ENCODE measurements around the gene PARD3B.

PARD3B gene

DNA sequence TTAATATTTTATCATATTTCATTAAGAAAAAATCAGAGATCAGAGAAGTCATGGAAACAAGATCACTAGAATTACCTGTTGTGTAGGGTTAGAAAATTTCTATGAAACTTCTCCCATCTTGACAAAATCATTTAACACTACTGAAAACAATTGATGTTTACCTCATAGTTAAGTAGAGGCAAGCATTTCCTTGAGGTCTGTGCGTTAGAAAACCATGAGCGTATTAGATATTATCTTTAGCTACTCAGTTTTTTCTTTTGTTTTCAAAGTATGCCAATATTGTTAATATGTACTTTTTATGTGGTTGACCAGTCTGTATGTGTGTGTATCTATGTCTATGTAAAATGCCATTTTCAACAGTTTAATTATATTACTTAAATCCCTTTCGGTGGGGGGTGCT, 335.7 kb downstream of the PARD3B start:
- no peak for DNase-seq (ENCODE audit: low spot score)
- FAIRE-seq = no peak

DNA sequence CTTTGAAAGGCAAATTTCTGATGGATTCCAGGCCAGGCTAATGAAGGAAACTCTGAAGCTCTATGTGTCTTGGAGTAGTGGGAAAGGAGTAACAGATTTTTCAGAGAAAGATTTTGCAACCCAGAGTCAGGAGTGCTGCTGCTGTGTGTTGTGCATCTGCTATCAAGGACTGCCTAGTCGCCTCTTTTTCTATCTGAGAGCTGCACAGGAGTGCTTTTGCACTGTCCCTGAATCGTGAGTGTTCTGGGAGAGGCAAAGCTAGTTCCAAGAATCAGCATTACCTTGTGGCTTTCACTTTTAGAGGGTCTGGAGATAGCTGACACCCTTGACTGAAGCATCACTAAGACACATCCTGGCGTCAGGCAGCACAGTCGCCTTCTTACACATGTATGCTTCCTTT, 336.4 kb downstream of the PARD3B start:
- DNase-seq (ENCODE audit: low spot score) = no peak
- FAIRE-seq = no peak

DNA sequence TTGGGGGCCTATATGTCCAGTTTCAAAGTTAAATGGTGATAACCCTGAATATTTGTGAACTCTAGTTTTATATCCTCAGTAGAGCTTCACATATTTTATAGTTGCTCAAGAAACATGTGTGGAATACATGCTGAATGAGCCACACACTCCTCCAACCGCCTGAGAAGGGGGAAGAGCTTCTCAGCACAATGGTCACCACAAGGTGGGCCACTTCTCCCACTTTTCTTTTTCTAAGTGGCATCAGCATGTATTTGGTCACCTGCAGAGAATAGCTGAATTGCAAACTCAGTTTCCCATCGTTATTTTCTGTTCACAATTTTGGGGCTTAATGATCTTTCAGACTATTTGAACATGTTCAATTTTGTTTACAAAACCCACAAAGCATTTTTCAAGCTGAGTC, 340.5 kb downstream of the PARD3B start:
- DNase-seq (ENCODE audit: low spot score) (no peak), FAIRE-seq (no peak)

DNA sequence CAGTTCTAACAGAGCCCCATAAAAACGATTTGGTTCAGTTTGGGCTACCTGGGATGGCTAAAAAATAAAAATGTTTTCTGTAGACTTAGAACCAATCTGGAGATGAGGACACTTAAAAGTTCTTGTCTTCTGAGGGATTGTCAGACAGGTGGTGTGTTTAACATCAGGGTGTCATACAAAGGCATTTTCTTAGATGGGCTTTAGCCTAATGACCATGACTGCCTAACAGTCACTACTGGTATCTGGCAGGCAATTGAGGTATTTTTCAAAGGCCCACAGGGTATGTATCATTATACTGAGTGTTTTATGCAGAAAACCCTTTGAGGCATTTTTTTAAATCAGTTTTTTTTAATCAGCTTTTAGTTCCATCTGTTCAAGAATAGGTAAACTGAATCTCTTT, 341.4 kb downstream of the PARD3B start:
- FAIRE-seq (no peak), DNase-seq (ENCODE audit: low spot score) (no peak)

DNA sequence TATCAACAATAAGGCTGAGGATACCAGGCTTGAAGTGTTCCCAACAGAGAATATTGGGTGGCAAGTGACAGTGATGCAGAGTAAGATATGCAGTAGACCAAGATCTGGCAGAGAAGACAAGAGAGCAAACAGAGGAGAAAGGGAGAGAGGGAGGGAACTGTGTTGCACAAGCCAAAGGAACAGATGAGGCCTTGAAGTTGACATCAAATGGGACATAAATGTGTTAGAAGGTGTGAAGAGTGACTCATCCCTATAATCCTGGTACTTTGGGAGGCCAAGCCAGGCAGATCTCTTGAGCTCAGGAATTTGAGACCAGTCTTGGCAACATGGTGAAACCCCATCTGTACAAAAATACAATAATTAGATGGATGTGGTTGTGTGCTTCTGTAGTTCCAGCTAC, 342.9 kb downstream of the PARD3B start:
- no peak for DNase-seq (ENCODE audit: low spot score)
- FAIRE-seq = no peak

DNA sequence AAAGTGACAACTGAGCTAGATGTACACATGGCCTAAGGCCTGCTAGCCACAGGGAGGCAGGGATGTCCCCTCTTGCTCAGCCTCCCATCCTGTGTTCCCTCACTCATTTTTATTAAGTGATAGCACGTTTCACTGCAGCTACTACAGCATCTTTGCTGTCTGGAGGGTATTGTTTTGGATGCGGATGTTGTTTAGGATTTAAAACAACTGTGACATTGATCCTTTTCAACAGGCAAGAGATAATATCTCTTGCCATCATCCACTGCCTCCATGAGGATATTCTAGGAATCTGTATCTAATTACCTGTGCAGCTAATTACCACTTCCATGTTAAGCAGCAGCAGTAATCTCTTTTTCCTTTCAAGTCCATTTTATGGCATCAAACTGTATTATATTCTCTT, 345.4 kb downstream of the PARD3B start:
- no peak for FAIRE-seq
- no peak for DNase-seq (ENCODE audit: low spot score)

DNA sequence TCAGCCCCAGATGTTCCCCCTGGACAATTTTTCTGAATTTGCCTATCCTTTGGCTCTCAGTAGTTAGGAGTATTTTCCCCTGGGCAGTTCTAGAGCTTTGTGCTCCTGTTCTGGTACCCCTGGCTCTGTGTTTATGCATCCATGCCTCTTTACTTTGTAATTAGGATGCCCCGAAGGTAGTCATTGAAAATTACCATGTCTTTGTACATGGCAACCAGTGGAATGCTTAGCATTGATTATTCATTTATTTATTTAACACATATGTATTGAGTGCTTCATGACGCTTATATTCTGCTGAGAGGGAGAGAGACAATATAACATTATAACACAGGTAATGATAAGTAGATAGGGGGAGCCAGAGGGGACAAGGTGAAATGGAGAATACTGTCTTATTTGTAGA, 346.5 kb downstream of the PARD3B start:
- DNase-seq (ENCODE audit: low spot score) (no peak), FAIRE-seq (no peak)

DNA sequence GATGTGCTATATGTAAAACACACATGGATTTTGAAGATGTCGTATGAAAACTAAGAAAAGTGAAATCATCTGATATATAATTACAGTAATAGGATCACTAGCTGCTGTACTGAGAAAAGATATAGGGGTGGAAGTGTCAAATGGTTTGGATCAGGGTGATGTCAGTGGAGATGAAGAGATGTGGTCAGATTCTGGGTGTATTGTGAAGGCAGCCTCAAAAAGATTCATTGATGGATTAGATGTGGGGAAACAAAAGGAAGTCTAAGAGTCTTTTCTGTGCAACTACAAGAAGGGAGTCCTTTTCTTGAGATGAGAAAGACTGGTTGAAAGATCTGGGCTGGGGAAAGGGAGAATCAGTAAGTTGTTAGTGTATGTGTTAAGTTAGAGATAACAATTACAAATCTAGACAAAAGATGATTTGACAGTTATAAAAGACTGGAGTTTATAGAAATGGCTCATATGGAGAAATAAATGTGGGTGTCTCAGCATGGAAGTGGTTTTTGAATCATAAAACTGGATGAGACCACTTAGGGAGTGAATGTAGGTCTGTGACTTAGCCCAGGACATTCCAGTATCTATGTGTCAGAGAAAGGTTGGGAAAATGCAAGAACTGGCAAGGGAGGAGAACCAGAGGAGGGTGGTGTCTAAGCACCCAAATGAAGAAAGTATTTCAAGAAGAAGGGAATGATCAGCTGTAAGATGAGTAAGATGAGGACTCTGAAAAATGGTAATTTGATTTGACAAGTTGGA, 347.4 kb downstream of the PARD3B start:
- peak; percentile 38 for FAIRE-seq
- DNase-seq (ENCODE audit: low spot score) = peak; percentile 23

DNA sequence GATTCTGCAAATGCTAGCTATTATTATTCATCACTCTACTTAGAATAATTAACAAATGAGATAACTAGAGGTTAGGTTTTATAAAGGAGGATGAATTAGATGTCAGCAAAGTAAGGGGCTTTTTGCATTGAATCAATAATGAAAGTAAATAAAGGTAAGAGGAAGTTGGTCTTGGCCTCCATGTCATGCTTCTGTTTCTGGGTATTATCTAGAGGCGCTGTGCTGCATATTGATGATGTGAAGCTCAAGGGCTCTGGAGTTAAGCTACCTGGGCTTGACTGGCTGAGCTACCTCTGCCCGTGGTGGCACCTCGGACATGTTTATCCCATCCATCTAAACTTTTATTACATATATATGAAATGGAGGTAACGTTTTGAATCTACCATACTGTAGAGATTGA, 350.9 kb downstream of the PARD3B start:
- FAIRE-seq = no peak
- no peak for DNase-seq (ENCODE audit: low spot score)

DNA sequence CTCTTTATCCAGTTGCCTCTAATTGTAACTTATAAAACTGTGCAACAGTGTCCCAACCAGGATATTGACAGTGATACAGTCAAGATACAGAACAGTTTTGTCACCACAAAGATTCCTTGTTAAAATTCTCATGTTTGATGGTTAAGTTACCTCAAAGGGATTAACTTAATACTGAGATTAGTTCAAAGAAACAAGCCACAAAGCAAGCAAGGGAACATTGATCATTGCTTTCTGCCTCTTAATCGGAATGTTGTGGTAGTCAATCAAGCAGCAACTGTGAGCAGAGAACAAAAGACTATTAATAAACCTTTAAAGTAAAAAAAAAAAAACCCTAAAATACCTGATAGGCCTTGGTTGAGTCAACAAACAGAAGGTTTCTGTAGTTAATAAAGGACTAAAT, 352.3 kb downstream of the PARD3B start:
- no peak for FAIRE-seq
- DNase-seq (ENCODE audit: low spot score) = no peak

DNA sequence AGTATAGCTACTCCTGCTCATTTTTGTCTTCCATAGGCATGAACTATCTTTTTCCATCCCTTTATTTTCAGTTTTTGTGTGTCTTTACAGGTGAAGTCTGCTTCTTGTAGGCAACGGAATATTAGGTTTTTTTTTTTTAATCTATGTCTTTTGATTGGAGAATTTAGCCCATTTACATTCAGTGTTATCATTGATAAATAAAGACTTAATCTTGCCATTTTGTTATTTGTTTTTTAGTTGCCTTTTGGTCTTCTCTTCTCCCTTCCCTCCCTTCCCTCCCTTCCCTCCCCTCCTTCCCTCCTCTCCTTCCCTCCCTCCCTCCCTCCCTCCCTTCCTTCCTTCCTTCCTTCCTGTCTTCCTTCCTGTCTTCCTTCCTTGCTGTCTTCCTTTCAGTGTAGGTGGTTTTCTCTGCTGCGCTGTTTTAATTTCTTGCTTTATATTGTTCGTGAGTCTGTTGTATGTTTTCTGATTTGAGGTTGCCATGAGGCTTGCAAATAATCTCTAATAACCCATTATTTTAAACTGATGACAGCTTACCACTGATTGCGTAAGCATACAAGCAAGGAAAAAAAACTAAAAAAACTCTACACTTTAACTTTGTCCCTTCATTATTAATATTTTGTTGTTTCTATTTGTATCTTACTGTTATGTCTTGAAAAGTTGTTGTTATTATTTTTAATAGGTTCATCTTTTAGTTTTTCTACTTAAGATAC, 353.8 kb downstream of the PARD3B start:
- DNase-seq (ENCODE audit: low spot score) (no peak), FAIRE-seq (no peak)

DNA sequence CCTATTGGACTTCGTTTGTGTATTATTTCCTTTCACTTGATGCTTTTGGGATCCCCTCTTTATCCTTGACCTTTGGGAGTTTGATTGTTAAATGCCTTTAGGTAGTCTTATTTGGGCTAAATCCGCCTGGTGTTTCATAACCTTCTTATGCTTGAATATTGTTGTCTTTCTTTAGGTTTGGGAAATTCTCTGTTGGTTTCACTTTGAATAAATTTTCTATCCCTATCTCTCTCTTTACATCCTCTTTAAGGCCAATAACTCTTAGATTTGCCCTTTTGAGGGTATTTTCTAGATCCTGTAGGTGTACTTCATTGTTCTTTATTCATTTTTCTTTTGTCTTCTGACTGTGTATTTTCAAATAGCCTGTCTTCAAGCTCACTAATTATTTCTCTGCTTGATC, 354.7 kb downstream of the PARD3B start:
- DNase-seq (ENCODE audit: low spot score) (no peak), FAIRE-seq (no peak)

DNA sequence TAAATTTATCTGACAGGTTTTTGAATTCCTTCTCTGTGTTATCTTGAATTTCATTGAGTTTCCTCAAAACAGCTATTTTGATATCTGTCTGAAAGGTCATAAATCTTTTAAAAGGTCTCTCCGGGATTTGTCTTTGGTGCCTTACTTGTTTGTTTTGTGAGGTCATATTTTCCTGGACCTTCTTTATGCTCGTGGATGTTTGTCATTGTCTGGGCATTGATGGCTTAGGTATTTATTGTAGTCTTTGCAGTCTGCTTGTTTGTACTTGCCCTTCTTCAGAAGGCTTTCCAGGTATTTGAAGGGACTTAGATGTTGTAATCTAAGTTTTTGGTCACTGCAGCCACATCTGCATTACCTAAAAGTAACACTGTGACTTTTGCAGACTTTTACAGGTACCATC, 355.2 kb downstream of the PARD3B start:
- no peak for FAIRE-seq
- no peak for DNase-seq (ENCODE audit: low spot score)

DNA sequence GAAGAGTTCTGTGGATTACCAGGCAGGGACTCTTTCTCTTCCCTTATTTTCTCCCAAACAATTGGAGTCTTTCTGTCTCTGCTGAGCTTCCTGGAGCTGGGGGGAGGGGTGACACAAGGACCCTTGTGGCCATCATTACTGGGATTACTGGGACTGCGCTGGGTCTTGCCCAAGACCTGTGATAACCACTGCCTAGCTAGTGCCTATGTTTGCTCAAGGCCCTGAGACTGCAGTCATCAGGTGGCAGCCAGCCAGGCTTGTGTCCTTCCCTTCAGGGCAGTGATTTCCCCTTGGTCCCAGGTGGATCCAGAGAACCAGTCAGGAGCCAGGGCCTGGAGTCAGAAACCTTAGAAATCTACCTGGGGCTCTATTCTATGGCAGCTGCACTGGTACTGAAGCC, 355.6 kb downstream of the PARD3B start:
- FAIRE-seq (no peak), DNase-seq (ENCODE audit: low spot score) (no peak)

DNA sequence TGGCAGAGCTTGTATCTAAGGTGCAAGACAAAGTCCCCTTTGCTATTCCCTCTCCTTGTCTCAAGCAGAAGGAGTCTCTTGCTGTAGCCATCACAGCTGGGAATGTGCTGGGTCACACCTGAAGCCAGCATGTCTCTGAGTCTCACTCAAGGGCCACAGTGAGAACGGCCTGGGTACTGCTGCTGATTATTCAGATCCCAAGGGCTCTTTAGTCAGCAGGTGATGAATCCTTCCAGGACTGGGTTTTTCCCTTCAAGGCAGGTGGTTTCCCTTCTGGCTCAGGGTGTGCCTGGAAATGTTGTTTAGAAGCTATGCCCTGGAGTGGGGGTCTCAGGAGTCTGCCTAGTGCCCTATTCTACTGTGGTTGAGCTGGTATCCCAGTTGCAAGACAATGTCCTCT, 356.3 kb downstream of the PARD3B start:
- FAIRE-seq (no peak), DNase-seq (ENCODE audit: low spot score) (no peak)

DNA sequence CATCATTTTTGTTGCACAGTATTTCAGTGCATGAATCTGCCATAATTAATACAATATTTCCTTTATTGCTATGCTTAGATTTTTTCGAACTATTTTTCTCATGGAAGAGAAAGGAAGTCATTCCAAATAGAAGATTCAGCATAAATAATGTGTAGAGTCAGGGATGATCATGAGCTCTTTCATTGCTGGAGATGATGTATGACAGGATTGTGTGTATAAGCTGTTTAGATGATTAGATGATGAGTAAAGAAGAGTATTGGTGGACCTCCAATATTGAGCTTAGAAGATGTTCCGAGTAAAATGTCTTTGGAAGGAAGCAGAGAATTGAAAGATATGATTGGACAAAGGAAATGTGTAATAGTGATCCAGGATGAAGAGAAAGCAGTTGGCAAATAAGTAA, 364.5 kb downstream of the PARD3B start:
- no peak for FAIRE-seq
- DNase-seq (ENCODE audit: low spot score) = no peak

DNA sequence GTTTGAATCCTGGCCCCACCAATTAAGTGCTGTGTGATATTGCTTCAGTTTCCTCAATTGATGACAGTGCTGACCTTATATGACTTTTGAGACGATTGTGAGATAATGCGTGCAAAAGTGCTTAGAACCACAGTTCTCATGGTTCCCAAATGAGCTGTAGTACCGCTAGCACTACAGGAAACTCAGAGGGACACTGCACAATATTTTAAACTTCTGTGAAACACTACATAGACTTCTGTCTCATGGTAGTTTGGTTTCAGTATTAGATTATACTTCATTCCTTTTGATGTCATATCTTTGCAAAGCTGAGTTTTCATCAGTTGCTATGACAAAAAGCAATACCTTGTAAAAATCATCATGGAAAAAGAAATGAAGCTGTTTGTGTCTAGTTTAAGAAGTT, 368.0 kb downstream of the PARD3B start:
- DNase-seq (ENCODE audit: low spot score) = no peak
- no peak for FAIRE-seq

DNA sequence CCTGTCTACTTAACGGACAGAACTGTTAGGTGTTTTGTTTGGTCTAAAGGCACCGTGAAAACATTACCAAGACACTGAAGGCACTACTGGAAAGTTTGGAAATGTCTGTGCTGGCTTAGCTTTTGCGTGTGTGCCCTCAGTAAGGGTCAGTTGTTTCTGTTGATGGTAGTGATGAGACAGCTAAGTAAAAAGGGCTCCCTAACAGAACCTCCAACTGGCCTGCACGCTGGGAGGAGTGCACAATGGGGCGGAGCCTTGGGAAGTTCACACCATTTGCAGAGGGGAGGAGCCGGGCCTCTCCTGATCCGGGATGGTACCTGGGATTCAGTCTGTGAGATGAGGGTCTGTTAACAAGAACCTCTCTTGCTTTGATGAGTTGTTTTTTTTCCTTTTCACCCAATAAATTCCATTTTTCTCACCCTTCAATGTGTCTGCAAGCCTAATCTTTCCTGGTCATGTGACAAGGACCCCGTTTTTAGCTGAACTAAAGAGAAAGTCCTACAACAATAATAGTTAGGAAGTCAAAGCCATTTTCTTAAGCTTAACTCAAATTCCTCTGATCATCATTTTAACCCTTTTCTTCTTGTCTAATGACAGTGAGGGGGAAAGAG, 368.7 kb downstream of the PARD3B start:
- FAIRE-seq (no peak), DNase-seq (ENCODE audit: low spot score) (no peak)

DNA sequence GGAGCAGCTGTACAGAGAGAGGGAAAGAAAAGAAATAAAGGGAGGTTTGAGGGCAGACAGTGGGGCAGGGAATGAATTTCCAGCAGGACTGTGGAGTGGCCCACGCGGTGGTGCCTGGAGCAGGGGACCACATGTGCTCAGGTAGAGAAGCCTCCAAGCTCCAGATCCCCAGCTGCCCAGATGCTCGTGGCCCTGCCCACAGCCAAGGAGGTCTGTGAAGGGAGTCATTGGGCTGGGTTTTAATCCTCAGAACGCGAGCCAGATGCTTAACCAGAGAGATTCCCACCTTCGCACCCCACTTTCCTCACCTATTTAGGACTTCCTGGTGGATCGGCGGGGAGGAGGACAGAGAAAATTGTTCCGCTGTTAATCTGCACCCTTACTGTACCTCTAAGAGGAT, 369.4 kb downstream of the PARD3B start:
- no peak for DNase-seq (ENCODE audit: low spot score)
- no peak for FAIRE-seq

DNA sequence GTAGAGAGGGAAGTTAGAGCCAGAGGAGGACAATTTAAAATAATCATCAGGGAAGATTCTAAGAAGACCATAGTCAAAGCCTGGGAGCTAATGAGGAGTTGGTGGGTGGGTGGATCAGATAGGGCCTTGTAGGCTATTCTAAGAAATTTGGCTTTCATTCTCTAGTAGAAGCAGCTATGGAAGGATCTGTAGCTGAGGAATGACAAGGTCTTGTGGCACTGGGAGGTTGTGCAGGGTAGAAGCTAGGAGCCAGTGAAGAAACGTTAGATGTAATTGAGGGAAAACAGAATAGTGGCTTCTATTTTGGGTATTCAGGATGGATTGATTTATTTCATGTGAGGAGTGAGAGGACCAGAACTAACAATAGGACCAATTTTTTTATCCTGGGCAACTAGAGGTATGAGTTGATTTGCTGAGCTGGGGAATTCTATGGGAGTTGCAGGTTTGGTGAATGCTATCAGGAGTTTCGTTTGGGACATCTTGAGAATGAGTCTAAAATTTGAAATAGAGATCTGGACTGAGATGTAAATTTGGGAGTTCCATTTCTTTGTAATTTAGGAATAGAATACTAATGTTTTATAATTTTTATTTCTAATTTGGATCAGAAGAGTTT, 371.9 kb downstream of the PARD3B start:
- no peak for FAIRE-seq
- DNase-seq (ENCODE audit: low spot score) = no peak

DNA sequence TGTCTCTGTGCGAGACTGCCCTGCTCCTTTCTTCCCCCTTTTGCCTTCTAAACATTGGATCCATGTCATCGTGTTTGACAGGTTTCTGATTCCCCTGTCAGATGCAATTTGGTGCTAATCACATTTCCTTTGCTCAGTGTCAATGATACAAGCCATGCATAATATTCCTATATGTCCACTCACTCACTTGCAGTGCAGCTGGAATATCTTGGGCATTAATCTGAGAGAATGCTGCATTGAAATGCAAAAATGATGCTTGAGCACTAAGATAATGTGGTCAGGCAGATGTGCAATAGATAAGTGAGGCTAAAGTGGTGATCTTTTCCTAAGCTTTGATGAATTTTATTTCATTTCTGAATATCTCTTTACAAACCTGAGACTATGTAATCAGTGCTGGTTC, 375.5 kb downstream of the PARD3B start:
- no peak for FAIRE-seq
- DNase-seq (ENCODE audit: low spot score) = no peak

DNA sequence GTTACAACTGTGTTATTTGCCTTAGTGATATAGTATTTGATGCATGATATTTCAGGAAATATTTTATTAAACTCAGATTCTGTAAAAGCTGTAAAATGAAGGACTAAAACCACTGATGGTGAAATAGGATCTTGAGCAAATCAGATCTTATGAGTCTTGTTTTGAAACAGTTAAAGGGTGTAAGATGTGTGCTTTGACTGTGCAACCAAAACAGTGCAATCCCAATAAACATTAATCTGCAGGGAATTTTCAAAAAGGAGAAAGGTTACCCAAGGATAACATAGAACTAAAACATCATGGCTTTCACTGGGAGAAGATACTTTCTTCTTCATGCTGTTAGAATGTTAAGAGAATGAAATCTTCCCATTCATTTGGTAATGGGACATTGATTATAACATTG, 378.7 kb downstream of the PARD3B start:
- DNase-seq (ENCODE audit: low spot score) (no peak), FAIRE-seq (no peak)

Data from RCC 7860 (cell line).